ENCODE results near the gene C16orf95. TPM values are rescaled to one million over a fixed set of nuclear protein-coding genes. Genes with fewer than 3 reads are reported as not detected.

The C16orf95 gene
- total RNA-seq, 2 donors from 2014 or later: 6.4 to 7.8 TPM

DNA sequence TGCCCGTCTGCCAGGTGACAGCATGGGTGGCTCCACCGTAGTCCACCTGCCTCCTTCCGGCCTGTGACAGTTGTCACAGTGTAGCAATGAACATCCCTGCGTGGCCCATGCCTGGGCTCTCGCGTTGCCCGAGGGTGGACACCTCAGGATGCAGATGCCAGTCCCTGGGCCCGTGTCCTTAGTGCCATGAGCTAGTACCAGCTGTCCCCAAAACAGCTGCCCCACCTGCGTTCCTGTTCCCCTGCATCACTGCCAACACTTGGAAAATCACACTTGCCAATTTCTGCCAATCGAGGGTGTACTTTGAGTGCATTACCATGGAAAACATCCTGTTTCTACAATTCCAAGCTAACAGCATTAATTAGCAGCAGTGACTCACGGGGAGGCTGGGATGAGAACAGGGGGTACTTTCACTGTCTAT, 9.0 kb upstream of the C16orf95 start:
- Mint-ChIP-seq H3K27me3 (ENCODE audit: insufficient read depth) (no peaks in the 10 kb centered on the region), H3K4me3 (no peak overlapping the region), H3K36me3 (ENCODE audit: low read depth) (peaks cover 12% of the 10 kb centered on the region), H3K27ac (no peak overlapping the region), H3K4me1 (no peaks in the 10 kb centered on the region), H3K9me3 (no peaks in the 10 kb centered on the region)
- no peak overlapping the region for H3K4me3 ChIP-seq (ENCODE audit: low read length)
- no peaks in the 10 kb centered on the region for H3K9me3 ChIP-seq (ENCODE audit: control insufficient read depth, low read length)
- peaks cover 11% of the 10 kb centered on the region for H3K36me3 ChIP-seq (ENCODE audit: control insufficient read depth, insufficient read depth, low read length)
- H3K9ac ChIP-seq (ENCODE audit: extremely low read depth, low read length, poor library complexity, severe bottlenecking): no peak overlapping the region
- no peak for TF ChIP-seq CTCF (conservative IDR thresholded peaks at IDR 0.05)
- H3K4me1 ChIP-seq (ENCODE audit: control insufficient read depth, insufficient read depth, low read length): no peaks in the 10 kb centered on the region
- 90 to 95% methylated on average over 11 of the region's 11 CpGs for WGBS, 2 experiments (ENCODE audit: insufficient coverage in 1 of 2, insufficient read length in 1 of 2)
- H3K27me3 ChIP-seq (ENCODE audit: control insufficient read depth, insufficient read depth, low read length, poor library complexity, severe bottlenecking): no peaks in the 10 kb centered on the region
- H3K27ac ChIP-seq (ENCODE audit: low read depth, low read length): no peak overlapping the region
- DNase-seq: no peak

DNA sequence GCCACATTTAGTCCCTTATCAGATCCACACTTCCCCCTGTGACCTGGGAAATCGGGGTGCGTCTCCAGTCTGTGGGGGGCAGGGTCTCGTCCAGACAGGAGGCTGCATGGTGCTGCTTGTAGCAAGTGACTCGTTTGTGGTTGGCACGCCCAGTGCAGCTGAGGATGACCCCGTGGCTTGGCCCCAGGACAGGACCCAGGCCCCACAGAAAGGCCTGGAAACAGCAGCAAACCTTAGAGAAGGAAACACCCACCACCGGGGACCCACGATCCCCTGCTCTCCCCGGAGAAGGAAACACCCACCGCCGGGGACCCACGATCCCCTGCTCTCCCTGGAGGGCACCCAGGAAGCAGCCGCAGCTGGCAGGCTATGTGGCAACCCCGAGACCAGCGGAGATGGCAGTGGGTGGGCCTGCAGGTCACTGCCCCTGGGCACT, 8.2 kb upstream of the C16orf95 start:
- H3K36me3 ChIP-seq (ENCODE audit: control insufficient read depth, insufficient read depth, low read length): peaks cover 11% of the 10 kb centered on the region
- H3K27me3 Mint-ChIP-seq (ENCODE audit: insufficient read depth): no peaks in the 10 kb centered on the region
- H3K4me1 Mint-ChIP-seq: no peaks in the 10 kb centered on the region
- H3K4me3 ChIP-seq (ENCODE audit: low read length): no peak overlapping the region
- no peak overlapping the region for H3K4me3 Mint-ChIP-seq
- H3K36me3 Mint-ChIP-seq (ENCODE audit: low read depth): peaks cover 5% of the 10 kb centered on the region
- H3K9ac ChIP-seq (ENCODE audit: extremely low read depth, low read length, poor library complexity, severe bottlenecking): no peak overlapping the region
- no peak for DNase-seq
- H3K4me1 ChIP-seq (ENCODE audit: control insufficient read depth, insufficient read depth, low read length): no peaks in the 10 kb centered on the region
- H3K27ac Mint-ChIP-seq: no peak overlapping the region
- no peak overlapping the region for H3K27ac ChIP-seq (ENCODE audit: low read depth, low read length)
- H3K9me3 Mint-ChIP-seq: no peaks in the 10 kb centered on the region
- H3K9me3 ChIP-seq (ENCODE audit: control insufficient read depth, low read length): no peaks in the 10 kb centered on the region
- 91 to 98% methylated on average over 7 to 15 of the region's 15 CpGs for WGBS, 2 experiments (ENCODE audit: insufficient coverage in 1 of 2, insufficient read length in 1 of 2)
- TF ChIP-seq CTCF (conservative IDR thresholded peaks at IDR 0.05): no peak
- no peaks in the 10 kb centered on the region for H3K27me3 ChIP-seq (ENCODE audit: control insufficient read depth, insufficient read depth, low read length, poor library complexity, severe bottlenecking)

DNA sequence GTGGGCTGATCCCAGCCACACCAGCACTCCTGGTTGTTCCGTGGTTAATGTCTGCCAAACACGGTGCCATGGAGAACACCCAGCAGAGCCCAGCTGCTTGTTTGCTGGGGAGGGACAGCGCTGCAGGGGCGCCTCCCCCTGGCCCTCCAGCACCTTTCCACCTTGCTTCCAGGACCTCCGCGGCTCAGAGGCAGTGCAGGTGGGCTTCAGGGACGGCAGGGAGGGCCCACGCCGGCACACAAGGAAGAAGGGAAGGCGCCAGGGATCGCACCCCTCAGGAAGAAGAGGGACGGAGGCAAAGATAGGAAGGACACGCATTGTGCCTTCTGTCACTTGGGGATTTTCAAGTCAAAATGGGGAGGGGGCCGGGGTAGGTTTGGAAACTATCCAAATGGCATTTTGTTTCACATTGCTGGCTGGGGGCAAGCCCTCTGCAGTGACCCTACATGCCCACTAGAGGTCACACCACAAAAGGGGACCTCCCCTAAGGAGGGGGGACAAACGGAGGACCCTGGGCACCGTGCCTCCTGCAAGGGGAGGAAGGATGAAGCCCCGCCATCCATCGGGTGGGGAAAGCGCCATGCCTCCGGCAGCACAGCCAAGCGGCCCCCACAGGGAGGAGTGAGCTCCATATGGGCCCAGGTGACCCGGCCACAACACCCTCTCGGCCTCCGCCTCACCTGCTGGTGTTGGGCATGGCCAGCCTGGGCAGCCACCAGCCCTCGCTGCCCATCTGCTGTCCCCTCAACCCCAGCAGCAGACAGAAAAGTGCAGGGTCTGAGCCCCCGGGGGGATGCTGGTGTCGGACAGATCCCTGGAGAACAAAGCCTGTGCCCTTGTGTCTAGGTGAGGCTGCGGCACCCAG, 7.5 kb upstream of the C16orf95 start:
- H3K4me3 Mint-ChIP-seq: no peak overlapping the region
- H3K27ac Mint-ChIP-seq: no peak overlapping the region
- H3K36me3 Mint-ChIP-seq (ENCODE audit: low read depth): peaks cover 3% of the 10 kb centered on the region
- peak; percentile 87 for DNase-seq
- no peaks in the 10 kb centered on the region for H3K27me3 ChIP-seq (ENCODE audit: control insufficient read depth, insufficient read depth, low read length, poor library complexity, severe bottlenecking)
- no peaks in the 10 kb centered on the region for H3K9me3 ChIP-seq (ENCODE audit: control insufficient read depth, low read length)
- H3K9ac ChIP-seq (ENCODE audit: extremely low read depth, low read length, poor library complexity, severe bottlenecking): no peak overlapping the region
- no peak overlapping the region for H3K27ac ChIP-seq (ENCODE audit: low read depth, low read length)
- H3K4me1 ChIP-seq (ENCODE audit: control insufficient read depth, insufficient read depth, low read length): no peaks in the 10 kb centered on the region
- no peaks in the 10 kb centered on the region for H3K4me1 Mint-ChIP-seq
- H3K36me3 ChIP-seq (ENCODE audit: control insufficient read depth, insufficient read depth, low read length): peaks cover 6% of the 10 kb centered on the region
- WGBS, 2 experiments (ENCODE audit: insufficient coverage in 1 of 2, insufficient read length in 1 of 2): 70 to 73% methylated on average over 18 to 28 of the region's 28 CpGs
- no peaks in the 10 kb centered on the region for H3K9me3 Mint-ChIP-seq
- H3K27me3 Mint-ChIP-seq (ENCODE audit: insufficient read depth): no peaks in the 10 kb centered on the region
- peak; percentile 91 for TF ChIP-seq CTCF (conservative IDR thresholded peaks at IDR 0.05)
- H3K4me3 ChIP-seq (ENCODE audit: low read length): no peak overlapping the region

Measured in endodermal cell (in vitro differentiated cells).